DMS53 treated with DMSO at 0.1 percent for 48 hours (cell line): ENCODE data around the gene KCNJ3.
"Not testable (repeated sequence)": the region's sequence is repeated elsewhere in the genome, so short reads cannot be mapped to it uniquely, and the experiment has no call there.

Experiments used
- DNase-seq: peaks from one replicate; lab custom pipeline; 2025; ENCODE audit not compliant: unreplicated experiment; lab: John Stamatoyannopoulos, UW

Gene KCNJ3

GRCh38 chr2:154837035-154837434 is 138.5 kb downstream of the KCNJ3 start:
- DNase-seq = no peak

- DNase-seq = no peak
These were observed 146.0 kb downstream of the KCNJ3 start for GRCh38 chr2:154844513-154844912.

GRCh38 chr2:154846842-154847241 is 148.3 kb downstream of the KCNJ3 start:
- no peak for DNase-seq

GRCh38 chr2:154849482-154849881 is 151.0 kb downstream of the KCNJ3 start:
- no peak for DNase-seq

GRCh38 chr2:154850532-154850931 is 152.0 kb downstream of the KCNJ3 start:
- no peak for DNase-seq

- no peak for DNase-seq
These were observed 156.6 kb downstream of the KCNJ3 start for GRCh38 chr2:154855138-154855537.

- not testable (repeated sequence) for DNase-seq
These were observed 168.7 kb downstream of the KCNJ3 start for GRCh38 chr2:154867151-154867550.

- DNase-seq = no peak
These were observed 177.5 kb downstream of the KCNJ3 start for GRCh38 chr2:154875999-154876398.

GRCh38 chr2:154882725-154883124 is 184.2 kb downstream of the KCNJ3 start:
- no peak for DNase-seq

- DNase-seq = no peak
These were observed 187.8 kb downstream of the KCNJ3 start for GRCh38 chr2:154886316-154886715.

GRCh38 chr2:154898269-154898668 is 199.8 kb downstream of the KCNJ3 start:
- no peak for DNase-seq

GRCh38 chr2:154901063-154901462 is 202.6 kb downstream of the KCNJ3 start:
- DNase-seq = no peak
